ENCODE measurements around the gene STPG4. TPM values are rescaled to one million over a fixed set of nuclear protein-coding genes. Genes with fewer than 3 reads are reported as not detected.

Gene STPG4
- total RNA-seq, 1 donor from 2014 or later: 0.89 TPM

GRCh38 chr2:47096451-47096850 lies 58.7 kb downstream of the STPG4 start:
- ATAC-seq: no peak
- intact Hi-C loops (cut with DNase I): no loop called here
- no peak for DNase-seq (ENCODE audit: low spot score)

DNA sequence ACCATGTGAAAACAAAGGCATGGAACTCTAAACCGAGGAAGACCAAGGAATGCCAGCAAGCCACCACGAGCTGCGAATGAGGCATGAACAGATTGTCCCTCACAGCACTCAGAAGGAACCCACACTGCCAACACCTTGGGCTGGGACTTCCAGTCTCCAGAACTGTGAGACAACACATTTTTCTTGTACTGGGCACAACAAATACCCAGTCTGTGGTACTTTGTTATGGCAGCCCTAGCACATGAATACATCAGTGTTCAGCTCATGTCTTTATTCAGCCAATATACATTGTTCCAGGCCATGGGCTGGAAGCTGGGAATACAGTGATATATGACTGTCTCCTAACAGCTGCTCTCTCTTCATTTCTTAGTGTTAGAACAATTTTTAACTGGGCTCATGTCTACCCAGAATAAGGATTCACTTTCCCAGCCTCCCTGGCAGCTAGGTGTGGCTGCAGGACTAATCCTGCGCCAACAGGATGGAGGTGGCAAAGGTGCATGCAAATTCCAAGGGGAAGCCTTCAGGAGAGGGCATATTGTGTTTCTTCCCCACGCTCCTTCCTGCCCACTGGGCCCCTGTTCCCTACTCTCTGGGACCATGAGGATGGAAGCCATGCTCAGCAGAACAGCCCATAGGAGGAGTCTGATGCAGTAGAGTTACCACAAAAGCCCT lies 59.6 kb downstream of the STPG4 start:
- intact Hi-C loops (cut with DNase I): no loop called here
- DNase-seq (ENCODE audit: low spot score) (no peak), ATAC-seq (no peak)

DNA sequence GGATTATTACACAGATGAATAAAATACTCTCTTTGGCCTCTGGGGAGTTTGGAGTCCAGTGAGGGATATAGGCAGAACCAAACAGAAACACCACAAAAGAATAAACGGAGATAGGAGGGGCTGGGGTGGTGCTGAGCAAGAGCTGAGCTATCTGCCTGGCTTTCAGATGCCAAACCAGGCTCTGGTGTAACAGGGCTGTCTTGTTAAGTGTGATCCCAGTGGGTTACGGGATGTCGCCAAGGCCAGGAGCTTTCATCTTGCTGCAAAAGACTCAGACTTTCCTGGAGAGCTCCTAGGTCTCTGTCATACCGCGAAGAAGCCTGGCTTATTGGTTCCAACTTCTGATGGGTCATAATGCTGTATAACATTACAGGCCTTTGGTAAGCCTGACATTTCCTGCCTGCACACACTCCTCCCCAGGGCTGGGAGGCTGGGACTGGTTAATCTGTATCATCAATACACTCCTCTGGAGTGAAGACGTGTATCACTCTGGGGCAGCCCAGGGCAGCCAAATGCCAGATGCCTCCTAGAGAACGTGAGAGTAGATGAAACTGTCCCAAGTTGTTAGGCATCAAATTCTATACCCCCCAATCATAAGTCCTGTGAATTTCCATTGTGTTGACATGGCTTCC lies 60.5 kb downstream of the STPG4 start:
- DNase-seq (ENCODE audit: low spot score) (no peak), ATAC-seq (no peak)
- intact Hi-C loops (cut with DNase I): no loop called here

DNA sequence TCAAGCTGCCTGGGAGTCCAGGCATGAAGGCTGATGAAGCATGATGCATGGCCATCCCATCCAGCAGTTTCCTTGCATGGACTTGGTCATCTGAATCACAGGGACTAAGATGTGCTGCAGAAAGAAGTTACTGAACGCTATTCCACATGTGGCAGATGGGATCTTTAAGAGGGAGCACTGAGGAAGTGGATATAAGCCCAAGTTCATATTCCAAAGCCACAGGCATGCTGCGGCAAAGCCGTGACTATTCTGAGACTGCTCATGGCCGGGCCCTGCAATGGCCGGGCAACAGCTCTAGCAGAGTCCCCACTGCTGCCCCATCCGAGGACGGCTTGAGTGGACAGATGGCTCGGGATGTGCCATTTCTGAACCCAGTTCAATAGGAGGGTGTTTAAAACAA lies 61.5 kb downstream of the STPG4 start:
- no peak for ATAC-seq
- intact Hi-C loops (cut with DNase I): no loop called here
- no peak for DNase-seq (ENCODE audit: low spot score)

GRCh38 chr2:47092465-47092864 lies 62.6 kb downstream of the STPG4 start:
- DNase-seq (ENCODE audit: low spot score) (no peak), ATAC-seq (no peak)
- intact Hi-C loops (cut with DNase I): no loop called here

DNA sequence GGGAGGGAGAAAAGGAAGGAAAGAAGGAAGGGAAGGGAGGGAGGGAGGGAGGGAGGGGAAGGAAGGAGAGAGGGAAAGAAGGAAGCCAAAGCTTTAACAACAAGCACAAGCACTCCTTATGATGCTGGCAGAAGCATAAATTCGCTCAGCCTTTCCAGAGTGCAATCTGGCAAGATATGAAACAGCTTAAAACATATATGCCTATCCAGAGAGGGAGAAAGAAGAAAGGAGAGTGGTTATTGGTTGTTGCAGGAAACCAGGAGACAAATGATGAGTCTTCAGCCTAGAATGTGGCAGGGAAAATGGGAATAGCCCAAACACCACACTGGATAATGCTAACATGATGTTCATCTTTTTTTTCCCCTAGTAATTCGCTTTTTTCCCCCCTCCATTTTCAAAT lies 64.0 kb downstream of the STPG4 start:
- no peak for DNase-seq (ENCODE audit: low spot score)
- no peak for ATAC-seq
- intact Hi-C loops (cut with DNase I): no loop called here

- intact Hi-C loops (cut with DNase I): no loop called here
- ATAC-seq: no peak
Measured at GRCh38 chr2:47089083-47089464, 66.0 kb downstream of the STPG4 start.

DNA sequence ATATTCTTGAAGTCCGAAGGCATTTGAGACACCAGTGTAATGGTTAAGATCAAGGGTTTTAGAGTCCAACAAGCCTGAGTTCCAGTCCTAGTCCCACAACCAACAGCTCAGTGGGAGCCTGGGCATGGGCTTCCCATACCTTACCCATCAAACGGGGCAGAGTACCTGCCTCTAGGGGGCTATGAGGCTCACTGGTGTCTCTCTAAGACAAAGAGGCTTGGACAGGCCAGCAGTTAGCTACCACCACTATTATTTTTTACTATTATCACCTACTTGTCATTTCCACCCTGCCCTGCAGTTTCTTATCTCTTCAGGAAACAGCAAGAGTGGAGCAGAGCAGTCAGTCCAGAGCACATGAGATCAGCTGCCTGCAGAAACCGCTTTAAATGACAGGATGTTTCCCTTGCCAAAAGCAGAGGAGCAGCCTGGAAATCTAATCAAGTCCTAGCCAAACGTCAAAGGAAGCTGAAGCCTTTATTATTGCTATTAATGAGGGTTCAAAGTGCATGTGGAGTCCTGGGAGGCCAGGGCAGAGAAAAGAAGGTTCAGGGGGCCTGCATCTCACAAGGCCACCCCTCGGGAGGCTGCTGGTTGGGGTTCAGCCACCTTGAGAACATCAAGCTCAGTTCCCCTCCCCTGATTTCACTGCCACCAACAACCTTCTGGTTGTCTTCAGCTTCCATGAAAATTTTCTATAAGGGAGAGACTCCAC lies 66.6 kb downstream of the STPG4 start:
- intact Hi-C loops (cut with DNase I): no loop called here
- peak; percentile 26 for ATAC-seq
- DNase-seq (ENCODE audit: low spot score): peak; percentile 47

More at GRCh38 chr2:47089083-47089464, 66.0 kb downstream of the STPG4 start:
- DNase-seq (ENCODE audit: low spot score): peak; percentile 52

DNA sequence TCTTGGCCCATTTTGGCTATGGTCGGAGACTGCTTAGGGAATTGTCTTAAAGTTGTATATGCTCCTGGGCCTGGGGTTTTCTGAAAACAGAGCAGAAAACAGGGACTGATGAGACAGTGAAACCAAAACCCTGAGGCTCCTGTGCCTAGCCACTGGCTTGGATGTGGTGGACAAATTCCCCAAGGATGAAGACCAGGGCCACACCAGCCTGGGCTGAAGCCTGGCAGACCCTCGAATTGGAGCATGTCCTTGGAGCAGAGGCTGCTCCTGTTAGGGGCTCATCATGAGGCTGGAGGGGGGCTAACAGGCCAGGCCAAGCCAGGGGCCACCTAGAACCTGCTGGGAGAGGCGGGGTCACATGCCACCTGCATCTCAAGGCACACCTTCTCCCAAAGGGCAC lies 68.1 kb downstream of the STPG4 start:
- intact Hi-C loops (cut with DNase I): no loop called here
- ATAC-seq (no peak), DNase-seq (ENCODE audit: low spot score) (peak; percentile 46)

DNA sequence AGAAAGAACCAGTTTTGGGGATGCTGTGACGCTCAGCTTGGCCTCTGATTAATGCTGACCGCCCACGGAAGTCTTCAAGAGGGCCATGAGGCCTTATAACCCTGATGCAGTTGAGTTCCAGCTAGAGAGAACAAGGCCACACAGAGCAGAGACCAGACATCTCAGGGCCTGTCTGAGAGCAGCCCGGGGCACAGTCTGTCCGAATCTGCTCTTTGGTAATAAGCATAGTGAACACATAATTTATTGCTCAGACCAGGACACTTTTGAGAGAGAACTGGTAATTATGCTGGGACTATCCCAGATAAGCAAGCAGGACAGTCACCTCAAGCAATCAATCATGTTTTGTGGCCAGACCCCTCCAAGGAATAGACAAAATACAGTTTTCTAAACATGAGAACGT lies 68.5 kb downstream of the STPG4 start:
- ATAC-seq: peak; percentile 68
- intact Hi-C loops (cut with DNase I): no loop called here
- DNase-seq (ENCODE audit: low spot score): peak; percentile 54

DNA sequence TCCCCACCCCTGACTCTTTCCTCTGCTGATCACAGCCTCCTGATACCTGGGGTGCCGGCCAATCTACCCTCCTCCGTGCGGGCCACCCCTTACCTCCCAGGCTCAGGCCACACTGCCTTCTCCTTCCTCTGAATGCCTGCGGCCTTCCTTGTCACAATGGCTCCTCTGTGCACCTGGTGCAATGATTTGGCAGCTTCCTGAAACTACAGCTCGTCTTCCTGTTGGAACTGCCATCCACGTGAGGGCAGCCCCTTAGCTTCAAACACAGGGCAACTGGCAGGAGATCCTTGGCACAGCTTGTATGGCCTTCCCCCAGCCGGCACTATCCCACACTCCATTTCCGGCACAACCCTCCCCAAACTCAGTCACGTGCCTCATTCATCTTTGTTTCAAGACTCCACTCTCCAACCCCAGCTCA lies 69.0 kb downstream of the STPG4 start:
- ATAC-seq (peak; percentile 55), DNase-seq (ENCODE audit: low spot score) (peak; percentile 63)
- intact Hi-C loops (cut with DNase I): no loop called here

- ATAC-seq: peak; percentile 59
- intact Hi-C loops (cut with DNase I): no loop called here
- peak; percentile 78 for DNase-seq (ENCODE audit: low spot score)
Measured at GRCh38 chr2:47083886-47084687, 71.0 kb downstream of the STPG4 start.

GRCh38 chr2:47083485-47083884 lies 71.6 kb downstream of the STPG4 start:
- intact Hi-C loops (cut with DNase I): no loop called here
- ATAC-seq: no peak
- peak; percentile 49 for DNase-seq (ENCODE audit: low spot score)

- intact Hi-C loops (cut with DNase I): no loop called here
- ATAC-seq (no peak), DNase-seq (ENCODE audit: low spot score) (peak; percentile 47)
Measured at GRCh38 chr2:47083005-47083404, 72.1 kb downstream of the STPG4 start.

- ATAC-seq (no peak), DNase-seq (ENCODE audit: low spot score) (peak; percentile 59)
- intact Hi-C loops (cut with DNase I): no loop called here
Measured at GRCh38 chr2:47080888-47081301, 74.2 kb downstream of the STPG4 start.

- ATAC-seq (peak; percentile 18), DNase-seq (ENCODE audit: low spot score) (peak; percentile 65)
- intact Hi-C loops (cut with DNase I): no loop called here
Measured at GRCh38 chr2:47079515-47080412, 75.3 kb downstream of the STPG4 start.

GRCh38 chr2:47078541-47079482 lies 76.3 kb downstream of the STPG4 start:
- intact Hi-C loops (cut with DNase I): no loop called here
- DNase-seq (ENCODE audit: low spot score): peak; percentile 49
- ATAC-seq: peak; percentile 6

All from sciatic nerve (tissue), 2 donors.